Mesothelial cell of epicardium (in vitro differentiated cells): Measurements from ENCODE around the gene ADARB2. TPM values are rescaled to one million over a fixed set of nuclear protein-coding genes. Genes with fewer than 3 reads are reported as not detected.

Source experiments
- DNase-seq, 2 experiments: peaks; one replicate each; pipeline ENCODE4 v3.0.0; 2021; ENCODE audit warnings: low spot score in 2 of 2; ENCODE audit not compliant: unreplicated experiment in 2 of 2
- H3K27ac Mint-ChIP-seq: 2 replicates; pipeline ENCODE4 v1.8.0; 2021; ENCODE audit warnings: mixed read lengths
- H3K27me3 Mint-ChIP-seq: 2 replicates; pipeline ENCODE4 v1.8.0; 2021; ENCODE audit warnings: low read depth, mixed read lengths
- H3K36me3 Mint-ChIP-seq: 2 replicates; pipeline ENCODE4 v1.8.0; 2021; ENCODE audit warnings: mixed read lengths
- H3K4me1 Mint-ChIP-seq: 2 replicates; pipeline ENCODE4 v1.8.0; 2021; ENCODE audit warnings: mixed read lengths
- H3K4me3 Mint-ChIP-seq: 2 replicates; pipeline ENCODE4 v1.8.0; 2021; ENCODE audit warnings: mild to moderate bottlenecking, moderate library complexity, mixed read lengths
- H3K9me3 Mint-ChIP-seq: 2 replicates; pipeline ENCODE4 v1.8.0; 2021; ENCODE audit warnings: mixed read lengths
- CTCF ChIP-seq: fragments of 200-600 bp; sonication (generic); IDR thresholded peaks from one replicate; pipeline ENCODE4 v1.5.0; 2021; ENCODE audit warnings: antibody characterized with exemption; ENCODE audit not compliant: unreplicated experiment
- total RNA-seq: library from RNA; stranded (reverse); gene quantifications from 3 replicates; pipeline ENCODE4 v1.2.1, GENCODE V29; 2021

The ADARB2 gene
- total RNA-seq, 1 donor from 2014 or later, result 0.38 TPM

GRCh38 chr10:1477578-1477977, 259.7 kb downstream of the ADARB2 start:
- H3K4me1 Mint-ChIP-seq, result no peaks in the 10 kb centered on the region
- TF ChIP-seq CTCF, result no peak
- H3K27ac Mint-ChIP-seq, result no peak overlapping the region
- H3K27me3 Mint-ChIP-seq, result peaks cover 43% of the 10 kb centered on the region
- H3K36me3 Mint-ChIP-seq, result no peaks in the 10 kb centered on the region
- peaks cover 7% of the 10 kb centered on the region for H3K9me3 Mint-ChIP-seq
- DNase-seq, result no peak
- H3K4me3 Mint-ChIP-seq, result no peak overlapping the region

- peaks cover 39% of the 10 kb centered on the region for H3K27me3 Mint-ChIP-seq
- no peak overlapping the region for H3K4me3 Mint-ChIP-seq
- no peak overlapping the region for H3K27ac Mint-ChIP-seq
- no peaks in the 10 kb centered on the region for H3K36me3 Mint-ChIP-seq
- no peak for TF ChIP-seq CTCF
- no peak for DNase-seq
- H3K4me1 Mint-ChIP-seq, result no peaks in the 10 kb centered on the region
- H3K9me3 Mint-ChIP-seq, result peaks cover 7% of the 10 kb centered on the region
Measured at GRCh38 chr10:1476455-1476803, 260.9 kb downstream of the ADARB2 start.

- Mint-ChIP-seq H3K9me3 (peaks cover 7% of the 10 kb centered on the region), H3K4me3 (no peak overlapping the region), H3K27ac (no peak overlapping the region), H3K4me1 (no peaks in the 10 kb centered on the region), H3K27me3 (peaks cover 35% of the 10 kb centered on the region), H3K36me3 (no peaks in the 10 kb centered on the region)
- no peak for TF ChIP-seq CTCF
- DNase-seq, result no peak
Measured at GRCh38 chr10:1475771-1476454, 261.4 kb downstream of the ADARB2 start.

- no peaks in the 10 kb centered on the region for H3K4me1 Mint-ChIP-seq
- no peak overlapping the region for H3K4me3 Mint-ChIP-seq
- TF ChIP-seq CTCF, result no peak
- H3K36me3 Mint-ChIP-seq, result no peaks in the 10 kb centered on the region
- DNase-seq, result no peak
- H3K27ac Mint-ChIP-seq, result no peak overlapping the region
- peaks cover 32% of the 10 kb centered on the region for H3K27me3 Mint-ChIP-seq
- peaks cover 7% of the 10 kb centered on the region for H3K9me3 Mint-ChIP-seq
Measured at GRCh38 chr10:1475098-1475591, 262.2 kb downstream of the ADARB2 start.

- H3K27ac Mint-ChIP-seq, result no peak overlapping the region
- no peaks in the 10 kb centered on the region for H3K4me1 Mint-ChIP-seq
- H3K27me3 Mint-ChIP-seq, result peaks cover 36% of the 10 kb centered on the region
- H3K4me3 Mint-ChIP-seq, result no peak overlapping the region
- TF ChIP-seq CTCF, result no peak
- peaks cover 7% of the 10 kb centered on the region for H3K9me3 Mint-ChIP-seq
- DNase-seq, result no peak
- no peaks in the 10 kb centered on the region for H3K36me3 Mint-ChIP-seq
Measured at GRCh38 chr10:1474376-1475097, 262.8 kb downstream of the ADARB2 start.
